Type B pancreatic cell (in vitro differentiated cells): ENCODE measurements around the gene FARP1. TPM values are rescaled to one million over a fixed set of nuclear protein-coding genes. Genes with fewer than 3 reads are reported as not detected.
A peak's percentile ranks its signal among the peaks of the same experiment; 100 is the strongest.

Experiments
- DNase-seq: peaks from one replicate; pipeline ENCODE4 v3.0.0; 2021; ENCODE audit warnings: mixed read lengths; ENCODE audit not compliant: unreplicated experiment; ENCODE audit errors: extremely low spot score
- H3K27ac Mint-ChIP-seq: 2 replicates; pipeline ENCODE4 v1.8.0; 2021; ENCODE audit warnings: mild to moderate bottlenecking, mixed read lengths
- H3K27me3 Mint-ChIP-seq: 2 replicates; pipeline ENCODE4 v1.8.0; 2021; ENCODE audit warnings: mixed read lengths
- H3K36me3 Mint-ChIP-seq: 2 replicates; pipeline ENCODE4 v1.8.0; 2021; ENCODE audit warnings: mixed read lengths
- H3K4me1 Mint-ChIP-seq: one replicate; pipeline ENCODE4 v1.8.0; 2021; ENCODE audit warnings: mixed read lengths; ENCODE audit not compliant: unreplicated experiment
- H3K4me3 Mint-ChIP-seq: 2 replicates; pipeline ENCODE4 v1.8.0; 2021; ENCODE audit warnings: mild to moderate bottlenecking, mixed read lengths
- H3K9me3 Mint-ChIP-seq: 2 replicates; pipeline ENCODE4 v1.8.0; 2021; ENCODE audit warnings: mixed read lengths
- total RNA-seq: library from RNA; stranded (reverse); gene quantifications from 2 replicates; pipeline ENCODE4 v1.2.1, GENCODE V29; 2021; ENCODE audit warnings: low replicate concordance
- TF ChIP-seq, protein P1 (sequence below): fragments of 200-600 bp; sonication (generic); conservative IDR thresholded peaks from 2 replicates; pipeline ENCODE4 v1.5.0; 2021; ENCODE audit warnings: antibody characterized with exemption, mild to moderate bottlenecking

The FARP1 gene
- total RNA-seq, 1 donor from 2014 or later = 195 TPM

GRCh38 chr13:98242403-98242802 lies 99.5 kb downstream of the FARP1 start:
- Mint-ChIP-seq H3K36me3 (peaks cover 28% of the 10 kb centered on the region), H3K4me3 (no peak overlapping the region), H3K27ac (no peak overlapping the region), H3K4me1 (peaks cover 55% of the 10 kb centered on the region), H3K27me3 (no peaks in the 10 kb centered on the region), H3K9me3 (no peaks in the 10 kb centered on the region)
- no peak for DNase-seq
- TF ChIP-seq, protein P1, sequence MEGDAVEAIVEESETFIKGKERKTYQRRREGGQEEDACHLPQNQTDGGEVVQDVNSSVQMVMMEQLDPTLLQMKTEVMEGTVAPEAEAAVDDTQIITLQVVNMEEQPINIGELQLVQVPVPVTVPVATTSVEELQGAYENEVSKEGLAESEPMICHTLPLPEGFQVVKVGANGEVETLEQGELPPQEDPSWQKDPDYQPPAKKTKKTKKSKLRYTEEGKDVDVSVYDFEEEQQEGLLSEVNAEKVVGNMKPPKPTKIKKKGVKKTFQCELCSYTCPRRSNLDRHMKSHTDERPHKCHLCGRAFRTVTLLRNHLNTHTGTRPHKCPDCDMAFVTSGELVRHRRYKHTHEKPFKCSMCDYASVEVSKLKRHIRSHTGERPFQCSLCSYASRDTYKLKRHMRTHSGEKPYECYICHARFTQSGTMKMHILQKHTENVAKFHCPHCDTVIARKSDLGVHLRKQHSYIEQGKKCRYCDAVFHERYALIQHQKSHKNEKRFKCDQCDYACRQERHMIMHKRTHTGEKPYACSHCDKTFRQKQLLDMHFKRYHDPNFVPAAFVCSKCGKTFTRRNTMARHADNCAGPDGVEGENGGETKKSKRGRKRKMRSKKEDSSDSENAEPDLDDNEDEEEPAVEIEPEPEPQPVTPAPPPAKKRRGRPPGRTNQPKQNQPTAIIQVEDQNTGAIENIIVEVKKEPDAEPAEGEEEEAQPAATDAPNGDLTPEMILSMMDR = no peak

- Mint-ChIP-seq H3K36me3 (peaks cover 25% of the 10 kb centered on the region), H3K27ac (no peak overlapping the region), H3K27me3 (no peaks in the 10 kb centered on the region), H3K9me3 (no peaks in the 10 kb centered on the region), H3K4me1 (peaks cover 51% of the 10 kb centered on the region), H3K4me3 (no peak overlapping the region)
- no peak for DNase-seq
- TF ChIP-seq, protein P1 = no peak
Observed at GRCh38 chr13:98243929-98244272, 101.0 kb downstream of the FARP1 start.

DNA sequence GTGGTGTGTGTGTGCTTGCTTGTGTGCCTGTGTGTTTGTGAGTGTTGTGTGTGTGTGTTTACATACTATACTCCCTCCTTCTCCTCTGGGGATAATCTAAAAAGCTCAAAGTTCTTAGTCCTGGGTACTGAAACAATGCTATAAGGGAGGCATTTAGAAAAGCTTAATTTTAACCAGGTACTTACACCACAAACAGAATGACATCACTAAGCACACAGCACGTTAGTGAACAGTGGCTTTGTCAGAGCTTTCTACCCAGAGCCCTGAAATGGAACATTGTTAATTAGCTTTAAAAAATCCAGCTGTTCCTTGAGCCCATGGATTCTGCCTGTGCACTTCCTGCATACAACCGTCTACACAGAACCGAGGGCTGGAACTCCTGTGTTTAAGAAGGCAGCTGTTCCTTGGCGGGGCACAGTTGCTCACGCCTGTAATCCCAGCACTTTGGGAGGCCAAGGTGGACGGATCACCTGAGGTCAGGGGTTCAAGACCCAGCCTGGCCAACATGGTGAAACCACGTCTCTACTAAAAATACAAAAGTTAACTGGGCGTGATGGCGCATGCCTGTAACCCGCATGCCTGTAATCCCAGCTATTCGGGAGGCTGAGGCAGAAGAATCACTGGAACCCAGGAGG lies 103.8 kb downstream of the FARP1 start:
- TF ChIP-seq, protein P1 = no peak
- H3K27ac Mint-ChIP-seq = no peak overlapping the region
- no peaks in the 10 kb centered on the region for H3K27me3 Mint-ChIP-seq
- H3K9me3 Mint-ChIP-seq = no peaks in the 10 kb centered on the region
- H3K36me3 Mint-ChIP-seq = peaks cover 11% of the 10 kb centered on the region
- no peak for DNase-seq
- peaks cover 45% of the 10 kb centered on the region for H3K4me1 Mint-ChIP-seq
- H3K4me3 Mint-ChIP-seq = no peak overlapping the region

- peaks cover 61% of the 10 kb centered on the region for H3K4me1 Mint-ChIP-seq
- DNase-seq = no peak
- H3K36me3 Mint-ChIP-seq = peaks cover 8% of the 10 kb centered on the region
- no peak overlapping the region for H3K27ac Mint-ChIP-seq
- H3K4me3 Mint-ChIP-seq = no peak overlapping the region
- TF ChIP-seq, protein P1 = no peak
- no peaks in the 10 kb centered on the region for H3K27me3 Mint-ChIP-seq
- peaks cover 5% of the 10 kb centered on the region for H3K9me3 Mint-ChIP-seq
Observed at GRCh38 chr13:98251708-98252107, 108.8 kb downstream of the FARP1 start.

DNA sequence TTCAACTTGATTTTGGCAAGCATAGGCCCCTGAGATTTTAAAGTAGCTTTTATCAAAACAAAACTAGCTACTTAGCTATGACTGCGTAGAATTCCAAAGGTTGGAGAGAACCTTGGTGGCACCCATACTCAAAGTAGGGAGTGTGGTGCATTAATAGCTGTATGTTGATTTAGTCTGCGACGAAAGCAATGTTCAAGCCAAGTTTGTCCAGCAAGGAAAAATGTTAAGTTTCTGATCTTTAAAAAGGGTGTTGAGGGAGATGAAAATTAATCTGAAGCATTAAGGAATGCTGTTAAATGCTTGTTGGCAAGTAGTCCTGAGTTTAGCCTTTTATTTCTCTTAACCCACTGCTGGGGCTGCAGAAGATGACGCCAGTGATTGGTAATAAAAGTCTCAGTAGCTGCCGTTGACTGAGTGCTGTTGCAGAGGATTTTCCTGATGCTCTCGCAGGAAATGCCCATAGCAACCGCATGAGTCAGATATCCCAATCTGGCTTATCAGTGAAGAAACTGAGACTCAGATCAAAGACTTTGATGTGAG lies 110.1 kb downstream of the FARP1 start:
- TF ChIP-seq, protein P1 = no peak
- no peak overlapping the region for H3K4me3 Mint-ChIP-seq
- no peak for DNase-seq
- no peaks in the 10 kb centered on the region for H3K27me3 Mint-ChIP-seq
- peaks cover 5% of the 10 kb centered on the region for H3K9me3 Mint-ChIP-seq
- H3K27ac Mint-ChIP-seq = peak overlapping the region; percentile 24
- H3K4me1 Mint-ChIP-seq = peaks cover 65% of the 10 kb centered on the region
- H3K36me3 Mint-ChIP-seq = peaks cover 4% of the 10 kb centered on the region
